H7 (cell line): ENCODE measurements around the gene GPR146. TPM values are rescaled to one million over a fixed set of nuclear protein-coding genes. Genes with fewer than 3 reads are reported as not detected.

Source experiments
- DNase-seq: peaks from one replicate; pipeline ENCODE4 v3.0.0; 2012
- H3K27me3 ChIP-seq: 2 replicates; pipeline ENCODE4 v1.6.0; 2011; ENCODE audit warnings: mild to moderate bottlenecking, low read length; ENCODE audit not compliant: control insufficient read depth, insufficient read depth
- H3K36me3 ChIP-seq: replicated peaks from 2 replicates; pipeline ENCODE4 v1.5.1; 2011; ENCODE audit warnings: low read length; ENCODE audit not compliant: control insufficient read depth, insufficient read depth
- H3K4me3 ChIP-seq: 2 replicates; pipeline ENCODE4 v1.5.1; 2011; ENCODE audit warnings: low read depth, mild to moderate bottlenecking, control low read depth, low read length, moderate library complexity; ENCODE audit not compliant: insufficient read depth
- total RNA-seq: library from RNA; depleted of rRNA; stranded (reverse); fragments of >200 nt; shearing (Covaris generic); gene quantifications from 2 replicates; pipeline ENCODE4 v1.2.3, GENCODE V29; 2014

The GPR146 gene
- total RNA-seq, 1 experiment from 2014 or later = 0.87 TPM

DNA sequence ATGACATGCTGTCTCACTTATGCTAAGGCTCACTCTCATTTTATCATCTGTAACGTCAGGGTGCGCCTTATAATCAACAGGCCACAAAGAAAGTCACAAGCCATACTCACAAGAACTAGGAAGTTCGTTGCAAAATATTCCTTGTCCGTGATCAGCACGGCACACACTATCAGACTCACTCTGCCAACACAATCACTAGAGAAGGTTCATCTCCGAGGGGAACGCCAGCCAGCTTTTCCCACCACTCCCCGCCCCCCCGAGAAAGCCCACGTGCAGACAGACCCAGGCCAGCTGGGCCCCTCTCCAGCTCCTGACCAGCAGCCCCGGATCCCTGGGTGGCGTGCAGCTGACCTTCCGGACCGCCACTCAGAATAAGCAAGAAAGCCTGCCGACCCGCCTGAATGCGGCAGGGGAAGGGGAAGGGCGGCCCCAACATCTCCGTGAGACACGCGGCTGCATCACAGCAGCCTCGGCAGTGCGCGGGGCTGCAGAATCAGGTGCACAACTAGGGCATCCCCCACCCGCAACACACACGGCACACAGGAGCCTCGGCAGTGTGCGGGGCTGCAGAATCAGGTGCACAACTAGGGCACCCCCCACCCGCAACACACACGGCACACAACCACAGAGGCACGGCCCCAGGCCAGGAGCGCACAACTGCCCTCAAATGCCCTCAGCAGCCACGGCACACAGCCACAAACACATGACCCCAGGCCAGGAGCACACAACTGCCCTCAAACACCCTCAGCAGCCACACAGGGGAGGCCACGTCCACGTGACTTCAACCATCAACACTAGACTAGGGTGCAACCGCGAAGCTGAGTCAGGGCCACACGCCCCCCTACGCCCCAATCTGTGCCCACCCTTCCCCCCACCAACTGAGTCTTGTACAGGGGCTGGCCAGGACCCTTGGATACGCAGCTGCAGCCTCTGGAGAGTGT lies 2.5 kb upstream of the GPR146 start:
- no peak overlapping the region for H3K4me3 ChIP-seq
- no peaks in the 10 kb centered on the region for H3K36me3 ChIP-seq
- no peak for DNase-seq
- no peaks in the 10 kb centered on the region for H3K27me3 ChIP-seq

- H3K4me3 ChIP-seq = no peak overlapping the region
- no peak for DNase-seq
- H3K27me3 ChIP-seq = no peaks in the 10 kb centered on the region
- H3K36me3 ChIP-seq = no peaks in the 10 kb centered on the region
Observed at GRCh38 chr7:1042492-1042833, 1.9 kb upstream of the GPR146 start.

GRCh38 chr7:1043552-1044188 lies 676 bp upstream of the GPR146 start:
- no peak for DNase-seq
- no peaks in the 10 kb centered on the region for H3K27me3 ChIP-seq
- H3K4me3 ChIP-seq = peak overlapping the region; percentile 18
- H3K36me3 ChIP-seq = no peaks in the 10 kb centered on the region

- peak overlapping the region; percentile 68 for H3K4me3 ChIP-seq
- H3K27me3 ChIP-seq = no peaks in the 10 kb centered on the region
- H3K36me3 ChIP-seq = no peaks in the 10 kb centered on the region
- DNase-seq = no peak
Observed at GRCh38 chr7:1045069-1046063, 1.0 kb downstream of the GPR146 start.

- no peaks in the 10 kb centered on the region for H3K36me3 ChIP-seq
- no peaks in the 10 kb centered on the region for H3K27me3 ChIP-seq
- no peak overlapping the region for H3K4me3 ChIP-seq
- no peak for DNase-seq
Observed at GRCh38 chr7:1046722-1047679, 2.7 kb downstream of the GPR146 start.

- DNase-seq = no peak
- Histone ChIP-seq H3K4me3 (no peak overlapping the region), H3K36me3 (no peaks in the 10 kb centered on the region), H3K27me3 (no peaks in the 10 kb centered on the region)
Observed at GRCh38 chr7:1049006-1049741, 4.8 kb downstream of the GPR146 start.

GRCh38 chr7:1049801-1050200 lies 5.5 kb downstream of the GPR146 start:
- Histone ChIP-seq H3K4me3 (no peak overlapping the region), H3K36me3 (no peaks in the 10 kb centered on the region), H3K27me3 (no peaks in the 10 kb centered on the region)
- DNase-seq = no peak

DNA sequence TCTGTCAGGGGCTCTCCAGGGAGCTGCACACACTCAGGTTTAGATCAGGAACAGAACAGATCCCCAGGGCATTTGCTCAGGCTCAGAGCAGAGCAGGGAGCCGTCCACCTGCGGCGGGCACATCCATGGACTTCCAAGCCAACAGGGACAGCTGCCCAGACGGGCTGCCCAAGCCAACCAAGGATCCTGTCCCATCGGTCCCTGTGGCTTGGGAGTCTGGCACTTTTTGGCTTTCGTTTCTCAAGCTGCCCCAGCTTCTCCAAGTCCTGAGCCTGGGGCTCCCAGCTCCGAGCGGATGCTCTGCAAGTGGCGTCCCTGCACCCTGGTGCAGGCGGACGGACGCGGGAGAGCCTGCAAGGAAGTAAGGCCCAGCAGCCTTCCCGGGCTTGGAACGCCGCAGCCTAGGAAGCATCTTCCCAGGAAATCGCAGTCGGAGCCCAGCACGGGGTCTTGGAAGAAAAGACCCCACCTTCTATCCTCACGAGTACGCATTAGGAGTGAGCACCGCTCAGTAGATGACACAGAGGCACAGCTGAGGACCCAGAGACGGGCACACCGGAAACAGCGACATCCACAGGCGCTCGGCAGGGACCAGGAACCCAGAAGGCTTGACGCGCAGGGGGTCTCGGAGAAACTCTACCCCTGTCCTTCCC lies 6.0 kb downstream of the GPR146 start:
- no peaks in the 10 kb centered on the region for H3K27me3 ChIP-seq
- no peak overlapping the region for H3K4me3 ChIP-seq
- no peaks in the 10 kb centered on the region for H3K36me3 ChIP-seq
- no peak for DNase-seq

DNA sequence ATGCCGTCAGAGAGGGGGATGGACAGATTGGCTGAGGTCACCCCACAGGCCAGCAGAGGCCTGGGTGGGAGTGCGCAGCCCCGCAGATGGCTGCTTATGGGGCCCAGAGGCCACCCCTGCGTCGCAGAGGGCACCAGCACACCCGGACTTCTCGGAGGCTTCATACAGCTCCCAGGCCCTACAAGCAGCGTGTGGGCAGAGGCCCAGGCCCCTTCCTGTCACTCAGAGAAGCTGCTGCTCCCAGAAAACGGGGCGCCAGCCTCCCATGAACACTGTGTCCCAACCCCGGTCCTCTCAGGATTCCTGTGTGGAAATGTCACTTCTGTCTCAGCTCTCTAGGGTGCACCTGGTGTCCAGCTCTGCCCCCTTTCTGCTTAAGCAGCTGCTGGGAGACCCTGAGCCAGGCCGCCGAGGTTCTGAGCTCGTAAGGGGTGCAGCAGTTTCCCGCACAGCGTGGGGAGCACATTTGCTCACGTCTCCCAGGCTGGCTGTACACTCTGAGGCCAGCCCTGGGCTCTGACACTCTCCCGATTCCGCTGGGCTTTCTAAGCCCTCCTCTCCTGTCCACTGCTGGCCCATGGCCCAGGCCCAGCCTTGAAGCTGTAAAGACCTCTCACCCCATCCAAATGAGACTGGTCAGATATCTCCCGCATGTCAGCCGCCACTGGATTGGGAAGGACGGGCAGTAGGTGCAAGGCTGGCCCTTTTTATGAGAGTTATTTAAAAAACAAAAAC lies 6.8 kb downstream of the GPR146 start:
- no peak for DNase-seq
- no peaks in the 10 kb centered on the region for H3K36me3 ChIP-seq
- H3K4me3 ChIP-seq = no peak overlapping the region
- no peaks in the 10 kb centered on the region for H3K27me3 ChIP-seq

DNA sequence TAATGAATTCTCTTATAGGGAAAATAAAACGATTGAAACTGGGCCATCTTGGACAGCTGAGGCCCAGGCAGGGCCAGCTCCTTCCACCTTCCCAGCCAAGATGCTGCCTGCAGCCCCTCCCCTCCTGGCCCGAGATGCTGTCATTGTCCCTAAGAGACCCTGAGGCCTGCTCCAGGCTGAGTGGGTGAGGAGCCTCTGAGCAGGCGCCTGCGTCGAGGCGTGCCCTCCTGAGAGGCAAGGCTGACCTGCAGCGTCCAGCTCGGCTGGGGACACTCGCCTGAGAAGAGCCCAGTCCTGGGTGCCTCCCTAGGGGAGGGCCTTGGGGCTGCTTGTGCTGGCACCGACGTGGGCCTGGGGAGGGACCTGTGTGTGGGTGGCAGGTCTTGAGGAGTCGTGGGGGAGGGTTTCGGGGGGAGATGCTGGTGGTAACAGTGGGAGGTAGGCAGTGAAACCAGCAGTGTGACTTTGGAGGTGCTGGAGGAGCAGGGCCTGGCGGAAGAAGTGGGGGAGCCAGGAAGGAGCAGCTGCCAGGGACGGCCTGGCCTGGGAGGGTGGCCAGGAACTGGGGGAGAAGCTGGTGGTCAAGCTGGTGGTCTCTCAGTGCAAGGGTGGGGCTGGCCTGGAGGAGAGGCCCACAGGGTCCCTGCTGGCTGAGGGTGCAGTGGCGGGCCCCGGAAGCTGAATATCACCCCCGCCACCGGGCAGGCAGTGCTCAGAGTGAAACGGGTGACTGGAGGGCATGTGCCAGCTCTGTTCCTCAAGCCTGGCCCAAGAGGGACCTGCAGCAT lies 7.9 kb downstream of the GPR146 start:
- H3K36me3 ChIP-seq = no peaks in the 10 kb centered on the region
- H3K4me3 ChIP-seq = no peak overlapping the region
- peak; percentile 64 for DNase-seq
- no peaks in the 10 kb centered on the region for H3K27me3 ChIP-seq

GRCh38 chr7:1053002-1053411 lies 8.7 kb downstream of the GPR146 start:
- Histone ChIP-seq H3K4me3 (no peak overlapping the region), H3K36me3 (no peaks in the 10 kb centered on the region), H3K27me3 (no peaks in the 10 kb centered on the region)
- peak; percentile 92 for DNase-seq
